Activated T-cell treated with anti-CD3 and anti-CD28 coated beads for 1 hour (primary cell): Measurements from ENCODE around the gene PARG.
"Not testable (repeated sequence)": the region's sequence is repeated elsewhere in the genome, so short reads cannot be mapped to it uniquely, and the experiment has no call there.

Experiments
- DNase-seq: peaks from one replicate; pipeline ENCODE4 v3.0.0-alpha.2; 2020; ENCODE audit warnings: low read depth

The PARG gene

GRCh38 chr10:49941447-49942338 lies at the start of gene PARG, which contains the start of gene TIMM23B:
TSS of gene PARG (minus strand) at chr10:49942027. CDS start at chr10:49941725, 302 bp downstream.
TSS of gene TIMM23B (plus strand) at chr10:49942053. CDS start at chr10:49942195, 142 bp downstream.
- DNase-seq: peak; percentile 68

- DNase-seq: not testable (repeated sequence)
Observed at GRCh38 chr10:49988376-49988775, 46.5 kb upstream of the PARG start, which contains the start of gene AGAP6. TSS of gene AGAP6 (plus strand) at chr10:49988406. CDS start at chr10:49988716, 310 bp downstream.

- DNase-seq: not testable (repeated sequence)
Observed at GRCh38 chr10:49987207-49987606, 45.4 kb upstream of the PARG start.

GRCh38 chr10:49977756-49978155 lies 35.9 kb upstream of the PARG start:
- not testable (repeated sequence) for DNase-seq

- DNase-seq: not testable (repeated sequence)
Observed at GRCh38 chr10:49972094-49972493, 30.3 kb upstream of the PARG start.

- DNase-seq: not testable (repeated sequence)
Observed at GRCh38 chr10:49971466-49971865, 29.6 kb upstream of the PARG start.

- DNase-seq: not testable (repeated sequence)
Observed at GRCh38 chr10:49970331-49970857, 28.6 kb upstream of the PARG start.

GRCh38 chr10:49953122-49953521 lies 11.3 kb upstream of the PARG start:
- not testable (repeated sequence) for DNase-seq

GRCh38 chr10:49952006-49952405 lies 10.2 kb upstream of the PARG start:
- DNase-seq: not testable (repeated sequence)

GRCh38 chr10:49948737-49949136 lies 6.9 kb upstream of the PARG start:
- DNase-seq: not testable (repeated sequence)

GRCh38 chr10:49948142-49948541 lies 6.3 kb upstream of the PARG start:
- not testable (repeated sequence) for DNase-seq

- DNase-seq: not testable (repeated sequence)
Observed at GRCh38 chr10:49943607-49944006, 1.8 kb upstream of the PARG start.

- not testable (repeated sequence) for DNase-seq
Observed at GRCh38 chr10:49942339-49942705, 495 bp upstream of the PARG start.

- not testable (repeated sequence) for DNase-seq
Observed at GRCh38 chr10:49931959-49932728, 9.7 kb downstream of the PARG start.

GRCh38 chr10:49931276-49931675 lies 10.6 kb downstream of the PARG start:
- not testable (repeated sequence) for DNase-seq

GRCh38 chr10:49923572-49923971 lies 18.3 kb downstream of the PARG start:
- DNase-seq: not testable (repeated sequence)

- not testable (repeated sequence) for DNase-seq
Observed at GRCh38 chr10:49922041-49922440, 19.8 kb downstream of the PARG start.

- DNase-seq: not testable (repeated sequence)
Observed at GRCh38 chr10:49917927-49918326, 23.9 kb downstream of the PARG start.

- not testable (repeated sequence) for DNase-seq
Observed at GRCh38 chr10:49916451-49916850, 25.4 kb downstream of the PARG start.

- not testable (repeated sequence) for DNase-seq
Observed at GRCh38 chr10:49910295-49910694, 31.5 kb downstream of the PARG start.

GRCh38 chr10:49908290-49909080 lies 33.3 kb downstream of the PARG start:
- DNase-seq: not testable (repeated sequence)
